Fibroblast of pulmonary artery (primary cell): ENCODE results near the gene TFDP3.

ENCODE experiments used
- DNase-seq: peaks from one replicate; pipeline ENCODE4 v3.0.0-alpha.2; 2010; ENCODE audit warnings: low read depth
- H3K4me3 ChIP-seq: replicated peaks from 2 replicates; pipeline ENCODE4 v1.5.1; 2011; ENCODE audit warnings: low read depth, mild to moderate bottlenecking, control low read depth, low read length, moderate library complexity
- TF ChIP-seq, protein P1 (sequence below): IDR thresholded peaks from 2 replicates; pipeline ENCODE4 v1.5.1; 2011; ENCODE audit warnings: mild to moderate bottlenecking, control low read depth, low read length, inconsistent platforms; ENCODE audit errors: missing control alignments

The TFDP3 gene

DNA sequence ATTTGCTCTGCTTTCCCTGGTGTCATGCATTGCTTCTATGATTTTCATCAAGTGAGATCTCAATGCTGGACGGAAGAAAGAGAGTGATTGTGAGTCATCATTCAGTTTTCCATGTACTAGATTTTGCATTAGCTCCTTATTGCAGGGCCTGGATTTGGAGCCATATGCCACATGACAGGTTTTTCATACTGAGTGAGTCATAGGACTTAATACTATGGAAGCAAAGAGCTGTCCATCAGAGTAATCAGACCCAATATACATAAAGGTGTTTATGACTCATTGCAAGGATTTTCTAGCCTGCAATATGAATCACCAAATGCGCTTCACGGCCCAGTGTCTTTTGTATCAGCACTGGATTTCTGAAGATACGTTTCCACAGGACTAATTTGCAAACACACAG lies 11.2 kb upstream of the TFDP3 start:
- H3K4me3 ChIP-seq, result no peak overlapping the region
- no peak for DNase-seq
- TF ChIP-seq, protein P1, sequence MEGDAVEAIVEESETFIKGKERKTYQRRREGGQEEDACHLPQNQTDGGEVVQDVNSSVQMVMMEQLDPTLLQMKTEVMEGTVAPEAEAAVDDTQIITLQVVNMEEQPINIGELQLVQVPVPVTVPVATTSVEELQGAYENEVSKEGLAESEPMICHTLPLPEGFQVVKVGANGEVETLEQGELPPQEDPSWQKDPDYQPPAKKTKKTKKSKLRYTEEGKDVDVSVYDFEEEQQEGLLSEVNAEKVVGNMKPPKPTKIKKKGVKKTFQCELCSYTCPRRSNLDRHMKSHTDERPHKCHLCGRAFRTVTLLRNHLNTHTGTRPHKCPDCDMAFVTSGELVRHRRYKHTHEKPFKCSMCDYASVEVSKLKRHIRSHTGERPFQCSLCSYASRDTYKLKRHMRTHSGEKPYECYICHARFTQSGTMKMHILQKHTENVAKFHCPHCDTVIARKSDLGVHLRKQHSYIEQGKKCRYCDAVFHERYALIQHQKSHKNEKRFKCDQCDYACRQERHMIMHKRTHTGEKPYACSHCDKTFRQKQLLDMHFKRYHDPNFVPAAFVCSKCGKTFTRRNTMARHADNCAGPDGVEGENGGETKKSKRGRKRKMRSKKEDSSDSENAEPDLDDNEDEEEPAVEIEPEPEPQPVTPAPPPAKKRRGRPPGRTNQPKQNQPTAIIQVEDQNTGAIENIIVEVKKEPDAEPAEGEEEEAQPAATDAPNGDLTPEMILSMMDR, result no peak

DNA sequence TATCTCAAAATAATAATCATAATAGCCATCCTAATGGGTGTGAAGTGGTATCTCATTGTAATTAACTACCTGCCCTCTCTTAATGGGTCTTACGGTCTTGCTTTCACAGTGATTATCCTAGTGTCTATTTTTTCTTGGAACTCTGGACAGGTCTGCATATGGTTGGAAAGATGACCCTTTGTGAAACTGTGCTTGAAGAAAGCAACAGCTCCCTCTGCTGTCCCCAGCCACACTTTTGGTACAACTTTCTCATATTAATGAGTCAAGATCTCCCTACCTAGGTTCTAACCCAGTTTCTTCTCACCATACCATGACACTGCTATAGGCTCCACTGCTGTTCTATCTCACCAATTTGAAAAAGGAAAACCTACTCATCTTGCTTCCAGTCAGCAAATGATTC lies 2.4 kb downstream of the TFDP3 start:
- DNase-seq, result no peak
- TF ChIP-seq, protein P1, result no peak

DNA sequence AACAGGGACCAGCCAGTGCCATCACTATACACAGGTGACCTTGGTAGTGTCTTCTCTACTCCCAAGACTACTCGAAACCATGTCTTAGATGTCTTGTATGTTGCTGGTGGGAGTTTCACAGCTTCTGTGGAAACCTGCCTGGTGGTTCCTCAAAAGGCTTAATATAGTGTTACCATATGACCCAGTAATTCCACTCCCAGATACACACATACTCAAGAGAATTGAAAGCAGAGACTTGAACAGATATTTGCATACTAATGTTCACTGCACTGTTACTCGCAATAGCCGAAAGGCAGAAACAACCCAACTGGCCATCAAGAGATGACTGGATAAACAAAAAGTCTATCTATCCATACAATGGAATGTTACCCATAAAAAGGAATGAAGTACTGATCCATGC lies 3.1 kb downstream of the TFDP3 start:
- DNase-seq, result no peak
- TF ChIP-seq, protein P1, result no peak
- H3K4me3 ChIP-seq, result no peak overlapping the region

More for the DNA sequence above, 2.4 kb downstream of the TFDP3 start:
- H3K4me3 ChIP-seq, result no peak overlapping the region

DNA sequence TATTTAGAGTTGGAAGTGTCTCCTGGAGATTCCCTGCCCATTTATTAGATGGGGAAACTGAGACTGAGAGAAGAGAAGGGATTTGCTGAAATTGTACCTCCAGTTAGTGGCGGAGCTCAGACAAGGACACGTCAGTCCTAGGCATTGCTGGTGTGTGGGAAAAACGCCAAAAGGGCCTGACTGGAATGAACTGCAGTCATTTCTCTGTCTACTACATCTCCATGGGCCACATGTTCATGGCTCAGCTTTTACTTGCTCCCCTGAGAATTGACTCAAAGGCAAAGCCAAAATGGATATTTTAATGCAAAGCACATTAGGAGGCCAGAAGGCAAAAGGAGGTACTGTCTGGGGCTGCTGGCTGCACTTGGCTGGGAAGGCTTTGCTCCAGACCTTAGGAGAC lies 3.9 kb downstream of the TFDP3 start:
- no peak for DNase-seq
- no peak overlapping the region for H3K4me3 ChIP-seq
- TF ChIP-seq, protein P1, result no peak

DNA sequence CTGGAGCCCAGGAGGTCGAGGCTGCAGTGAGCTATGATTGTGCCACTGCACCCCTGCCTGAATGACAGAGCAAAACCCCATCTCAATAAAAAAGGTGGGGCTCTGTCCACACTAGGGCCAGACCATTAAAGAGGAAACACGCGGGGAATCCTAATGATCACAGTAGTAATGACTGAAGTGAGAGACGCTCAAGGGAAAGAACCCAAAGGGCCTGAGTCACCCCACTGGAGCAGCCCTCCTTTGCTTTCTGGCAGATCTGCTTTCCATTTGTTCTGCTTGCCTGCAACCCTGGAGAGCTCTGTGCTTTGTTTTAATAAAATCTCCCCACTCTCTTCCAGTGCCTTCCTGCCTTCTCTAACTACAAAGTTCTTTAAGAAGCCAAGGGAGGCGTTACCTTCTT lies 5.0 kb downstream of the TFDP3 start:
- no peak overlapping the region for H3K4me3 ChIP-seq
- DNase-seq, result no peak
- TF ChIP-seq, protein P1, result no peak

DNA sequence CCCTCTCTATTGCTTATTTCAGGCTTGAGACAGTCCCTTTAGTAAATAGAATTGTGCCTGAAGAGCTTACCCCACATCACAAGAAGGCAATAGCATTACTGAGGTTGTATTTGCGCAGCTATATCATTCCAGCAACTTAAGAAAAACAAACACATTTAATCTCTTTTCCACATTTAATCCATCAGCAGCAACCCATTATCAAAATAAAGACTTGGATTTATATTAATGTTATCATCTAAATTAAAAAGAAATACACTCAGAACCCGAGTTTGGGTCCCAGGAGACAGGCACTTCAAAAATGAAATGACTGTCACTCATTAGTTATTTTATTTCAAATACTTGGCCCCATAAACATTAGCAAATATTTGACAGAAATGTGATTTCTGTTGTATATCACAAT lies 10.4 kb downstream of the TFDP3 start:
- H3K4me3 ChIP-seq, result no peak overlapping the region
- DNase-seq, result no peak
- TF ChIP-seq, protein P1, result no peak

DNA sequence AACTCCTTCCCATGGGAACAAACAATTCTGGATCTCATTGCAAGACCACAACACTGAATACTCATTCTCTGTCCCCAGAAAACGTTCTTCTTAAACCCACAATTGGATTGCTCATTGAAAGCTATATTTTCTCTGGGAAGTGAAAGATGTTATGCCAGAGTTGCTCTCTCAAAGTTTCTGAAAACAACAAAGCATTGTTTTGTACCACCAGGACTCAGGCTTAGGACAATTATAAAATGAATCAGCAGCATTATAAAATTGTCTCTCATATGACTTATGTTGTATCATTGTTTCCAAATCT lies 26.5 kb downstream of the TFDP3 start:
- DNase-seq, result no peak
- H3K4me3 ChIP-seq, result no peak overlapping the region
- TF ChIP-seq, protein P1, result no peak
